GM10248 (cell line): ENCODE measurements around the gene KRT6C.

ENCODE experiments used
- CTCF ChIA-PET: fragments of 300-600 bp; sonication (Branson Sonifier 250); formaldehyde crosslinking; extraction: SDS; loops from one replicate; lab custom pipeline; 2021; ENCODE audit warnings: antibody characterized with exemption; lab: Yijun Ruan, JAX
- POLR2A ChIA-PET: fragments of 350-650 bp; sonication (Branson Sonifier 250); formaldehyde crosslinking; extraction: SDS; loops from one replicate; lab custom pipeline; 2020; ENCODE audit warnings: antibody characterized with exemption; lab: Yijun Ruan, JAX
- DNase-seq: peaks from one replicate; pipeline ENCODE4 v3.0.0; 2012; ENCODE audit errors: extremely low spot score
- TF ChIP-seq, protein P1 (sequence below): IDR thresholded peaks from 2 replicates; pipeline ENCODE4 v1.5.1; 2012; ENCODE audit warnings: mild to moderate bottlenecking, low read depth; ENCODE audit errors: extremely low read depth, missing control alignments, control extremely low read depth

Gene KRT6C

DNA sequence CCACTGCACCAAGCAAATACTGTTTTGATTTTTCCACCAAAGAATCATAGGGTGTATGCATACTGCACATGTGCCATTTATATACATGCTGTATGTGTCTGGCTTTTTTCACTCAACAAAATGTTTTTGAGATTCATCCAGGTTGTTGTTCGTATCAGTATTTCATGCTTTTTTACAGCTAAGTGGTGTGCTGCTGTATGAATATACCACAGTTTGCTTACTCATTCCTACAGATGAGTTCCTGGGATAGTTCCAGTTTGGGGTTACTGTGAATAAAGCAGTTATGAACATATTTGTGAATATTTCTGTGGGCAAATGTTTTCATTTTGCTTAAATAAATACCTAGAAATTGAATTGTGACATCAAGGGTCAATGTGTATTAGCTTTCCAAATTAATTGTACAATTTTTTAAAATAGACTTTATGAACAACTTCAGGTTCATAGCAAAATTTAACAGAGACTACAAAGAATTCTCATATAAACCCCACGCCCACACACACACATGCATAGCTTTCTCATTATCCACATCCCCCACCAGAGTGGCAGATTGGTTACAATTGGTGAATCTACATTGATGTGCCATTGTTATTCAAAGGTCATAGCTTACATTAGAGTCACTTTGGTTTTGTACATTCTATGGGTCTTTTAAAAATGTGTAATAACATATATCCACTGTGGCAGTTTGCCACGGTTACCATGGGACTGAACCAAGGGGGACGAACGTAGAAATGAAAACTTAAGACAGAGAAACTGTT lies 26.4 kb upstream of the KRT6C start:
- TF ChIP-seq, protein P1, sequence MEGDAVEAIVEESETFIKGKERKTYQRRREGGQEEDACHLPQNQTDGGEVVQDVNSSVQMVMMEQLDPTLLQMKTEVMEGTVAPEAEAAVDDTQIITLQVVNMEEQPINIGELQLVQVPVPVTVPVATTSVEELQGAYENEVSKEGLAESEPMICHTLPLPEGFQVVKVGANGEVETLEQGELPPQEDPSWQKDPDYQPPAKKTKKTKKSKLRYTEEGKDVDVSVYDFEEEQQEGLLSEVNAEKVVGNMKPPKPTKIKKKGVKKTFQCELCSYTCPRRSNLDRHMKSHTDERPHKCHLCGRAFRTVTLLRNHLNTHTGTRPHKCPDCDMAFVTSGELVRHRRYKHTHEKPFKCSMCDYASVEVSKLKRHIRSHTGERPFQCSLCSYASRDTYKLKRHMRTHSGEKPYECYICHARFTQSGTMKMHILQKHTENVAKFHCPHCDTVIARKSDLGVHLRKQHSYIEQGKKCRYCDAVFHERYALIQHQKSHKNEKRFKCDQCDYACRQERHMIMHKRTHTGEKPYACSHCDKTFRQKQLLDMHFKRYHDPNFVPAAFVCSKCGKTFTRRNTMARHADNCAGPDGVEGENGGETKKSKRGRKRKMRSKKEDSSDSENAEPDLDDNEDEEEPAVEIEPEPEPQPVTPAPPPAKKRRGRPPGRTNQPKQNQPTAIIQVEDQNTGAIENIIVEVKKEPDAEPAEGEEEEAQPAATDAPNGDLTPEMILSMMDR, result no peak
- ChIA-PET POLR2A (no interaction called here), CTCF (no interaction called here)
- no peak for DNase-seq

- CTCF ChIA-PET, result no interaction called here
- TF ChIP-seq, protein P1, result no peak
- no peak for DNase-seq
- POLR2A ChIA-PET, result no interaction called here
Observed at GRCh38 chr12:52498946-52499345, 25.3 kb upstream of the KRT6C start.

DNA sequence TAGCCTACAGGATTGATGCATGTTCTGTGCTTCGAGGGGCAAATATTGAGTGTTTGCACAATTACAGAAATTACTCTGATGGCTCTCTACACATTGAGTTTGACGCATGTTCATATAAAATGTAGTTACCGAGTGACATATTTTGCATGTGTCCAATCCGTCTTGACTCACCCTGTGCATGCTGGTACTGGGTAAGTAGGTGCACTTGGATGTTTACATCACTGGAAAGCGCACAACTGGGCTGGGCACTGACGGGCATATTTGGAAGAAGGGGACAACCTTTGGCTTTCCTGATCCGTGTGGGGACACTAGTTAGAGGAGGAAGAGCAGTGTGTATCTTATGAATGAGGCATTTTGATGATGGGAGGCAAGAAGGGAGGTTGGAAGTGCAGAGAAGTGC lies 24.4 kb upstream of the KRT6C start:
- ChIA-PET CTCF (no interaction called here), POLR2A (no interaction called here)
- TF ChIP-seq, protein P1, result no peak
- DNase-seq, result no peak

DNA sequence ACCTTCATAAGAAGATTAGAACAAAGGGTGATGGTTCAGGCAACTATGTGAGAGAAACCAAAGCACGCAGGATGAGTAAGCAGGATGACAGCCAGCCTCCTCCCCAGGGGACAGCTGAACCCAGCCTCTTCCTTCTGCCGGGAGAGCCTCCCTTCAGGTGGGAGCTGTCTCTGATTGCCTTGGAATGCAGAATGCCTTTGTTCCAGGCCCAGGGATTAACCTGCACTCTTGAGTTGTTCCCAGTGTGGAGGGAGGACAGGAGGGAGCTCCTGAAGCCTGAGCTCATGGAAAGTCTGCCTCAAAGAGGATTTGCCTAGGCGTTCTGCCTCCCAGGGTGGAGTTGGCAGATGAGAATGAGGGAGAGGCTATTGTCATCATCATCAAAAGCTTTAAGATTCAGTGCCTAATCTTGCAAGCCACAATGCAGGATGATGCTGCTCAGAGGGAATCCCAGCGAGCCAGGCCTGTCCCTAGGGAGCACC lies 23.0 kb upstream of the KRT6C start:
- ChIA-PET POLR2A (no interaction called here), CTCF (no interaction called here)
- DNase-seq, result no peak
- TF ChIP-seq, protein P1, result no peak

GRCh38 chr12:52496054-52496453 lies 22.4 kb upstream of the KRT6C start:
- CTCF ChIA-PET, result no interaction called here
- POLR2A ChIA-PET, result no interaction called here
- no peak for DNase-seq
- TF ChIP-seq, protein P1, result no peak

GRCh38 chr12:52495389-52495788 lies 21.8 kb upstream of the KRT6C start:
- TF ChIP-seq, protein P1, result no peak
- POLR2A ChIA-PET, result no interaction called here
- CTCF ChIA-PET, result no interaction called here
- DNase-seq, result no peak
